ENCODE measurements around the gene IL13RA1. TPM values are rescaled to one million over a fixed set of nuclear protein-coding genes. Genes with fewer than 3 reads are reported as not detected.

IL13RA1 gene
- total and polyA plus RNA-seq, 12 donors, result 8.6 to 38.4 (median 13.1) TPM

- Histone ChIP-seq H3K27me3 (no peaks in the 10 kb centered on the region), H3K27ac (no peak overlapping the region), H3K36me3 (peaks cover 0 to 21% (median 0%) of the 10 kb centered on the region in 9 donors), H3K4me3 (no peak overlapping the region), H3K9me3 (no peaks in the 10 kb centered on the region), H3K4me1 (no peaks in the 10 kb centered on the region)
- ATAC-seq, result no peak
- 94 to 97% methylated on average over 2 of the region's 2 CpGs for WGBS, 2 donors
- no peak for DNase-seq
- intact Hi-C loops (cut with DNase I), result no loop called here
- TF ChIP-seq, protein P1, sequence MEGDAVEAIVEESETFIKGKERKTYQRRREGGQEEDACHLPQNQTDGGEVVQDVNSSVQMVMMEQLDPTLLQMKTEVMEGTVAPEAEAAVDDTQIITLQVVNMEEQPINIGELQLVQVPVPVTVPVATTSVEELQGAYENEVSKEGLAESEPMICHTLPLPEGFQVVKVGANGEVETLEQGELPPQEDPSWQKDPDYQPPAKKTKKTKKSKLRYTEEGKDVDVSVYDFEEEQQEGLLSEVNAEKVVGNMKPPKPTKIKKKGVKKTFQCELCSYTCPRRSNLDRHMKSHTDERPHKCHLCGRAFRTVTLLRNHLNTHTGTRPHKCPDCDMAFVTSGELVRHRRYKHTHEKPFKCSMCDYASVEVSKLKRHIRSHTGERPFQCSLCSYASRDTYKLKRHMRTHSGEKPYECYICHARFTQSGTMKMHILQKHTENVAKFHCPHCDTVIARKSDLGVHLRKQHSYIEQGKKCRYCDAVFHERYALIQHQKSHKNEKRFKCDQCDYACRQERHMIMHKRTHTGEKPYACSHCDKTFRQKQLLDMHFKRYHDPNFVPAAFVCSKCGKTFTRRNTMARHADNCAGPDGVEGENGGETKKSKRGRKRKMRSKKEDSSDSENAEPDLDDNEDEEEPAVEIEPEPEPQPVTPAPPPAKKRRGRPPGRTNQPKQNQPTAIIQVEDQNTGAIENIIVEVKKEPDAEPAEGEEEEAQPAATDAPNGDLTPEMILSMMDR (IDR thresholded peaks at IDR 0.05), result no peak
These were observed 52.2 kb downstream of the IL13RA1 start for GRCh38 chrX:118779581-118779980.

GRCh38 chrX:118780509-118780908 is 53.1 kb downstream of the IL13RA1 start:
- Histone ChIP-seq H3K27me3 (no peaks in the 10 kb centered on the region), H3K36me3 (peaks cover 0 to 30% (median 0%) of the 10 kb centered on the region in 9 donors), H3K27ac (peak overlapping the region in 1 of 10 donors; percentile 7), H3K9me3 (no peaks in the 10 kb centered on the region), H3K4me3 (no peak overlapping the region), H3K4me1 (no peaks in the 10 kb centered on the region)
- TF ChIP-seq, protein P1 (IDR thresholded peaks at IDR 0.05), result no peak
- DNase-seq (no peak), ATAC-seq (no peak)
- WGBS, 2 donors, result 42 to 44% methylated on average over 2 of the region's 2 CpGs
- intact Hi-C loops (cut with DNase I), result no loop called here

- ATAC-seq (no peak), DNase-seq (no peak)
- intact Hi-C loops (cut with DNase I), result no loop called here
- H3K36me3 ChIP-seq, result peaks cover 0 to 32% (median 0%) of the 10 kb centered on the region in 9 donors
- TF ChIP-seq, protein P1 (IDR thresholded peaks at IDR 0.05), result no peak
- no peaks in the 10 kb centered on the region for H3K27me3 ChIP-seq
- H3K4me1 ChIP-seq, result no peaks in the 10 kb centered on the region
- H3K4me3 ChIP-seq, result no peak overlapping the region
- H3K27ac ChIP-seq, result peak overlapping the region in 1 of 10 donors; percentile 7
- H3K9me3 ChIP-seq, result no peaks in the 10 kb centered on the region
- 22 to 38% methylated on average over 1 of the region's 1 CpG for WGBS, 2 donors
These were observed 53.5 kb downstream of the IL13RA1 start for GRCh38 chrX:118780911-118781310.

DNA sequence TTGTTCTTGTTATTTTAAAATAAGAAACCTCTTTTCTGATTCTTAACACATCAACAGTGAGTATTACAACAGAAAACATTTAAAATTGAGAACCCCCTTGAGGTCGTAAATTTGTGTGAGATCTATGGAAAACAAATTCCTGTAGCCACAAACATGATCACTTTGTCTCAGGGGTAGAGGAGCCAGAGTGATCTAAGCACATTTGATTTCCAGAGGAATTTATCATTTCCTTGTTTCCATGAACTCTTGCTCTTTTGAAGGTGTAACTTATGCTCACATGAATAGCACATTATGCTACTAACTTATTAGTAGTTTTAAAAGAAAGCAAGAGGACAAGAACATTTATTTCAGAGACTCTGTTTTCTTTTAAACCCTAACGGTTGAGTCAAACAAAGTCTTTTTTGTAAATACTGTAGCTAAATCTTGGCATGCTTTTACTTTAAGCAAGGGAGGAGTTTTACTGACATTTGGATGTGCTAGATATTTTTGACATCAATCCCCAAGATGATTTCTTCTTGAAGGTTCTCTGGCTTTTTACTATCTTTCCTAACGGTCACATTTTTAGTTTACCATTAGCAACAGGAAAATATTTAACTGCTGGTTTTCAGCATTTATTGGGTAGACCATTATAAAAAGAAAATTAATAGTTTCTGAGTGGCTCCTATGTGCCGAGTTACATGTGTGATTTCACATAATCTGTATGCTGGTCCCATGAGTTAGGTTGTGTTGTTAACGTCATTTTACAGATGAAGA is 68.3 kb downstream of the IL13RA1 start:
- peaks cover 0 to 7% (median 0%) of the 10 kb centered on the region in 7 donors for H3K27me3 ChIP-seq
- peak overlapping the region in 2 of 10 donors; percentile 22 to 28 for H3K27ac ChIP-seq
- no peak for ATAC-seq
- DNase-seq, result no peak
- intact Hi-C loops (cut with DNase I), result no loop called here
- H3K4me1 ChIP-seq, result no peaks in the 10 kb centered on the region
- no peak overlapping the region for H3K4me3 ChIP-seq
- 60 to 62% methylated on average over 5 of the region's 5 CpGs for WGBS, 2 donors
- H3K36me3 ChIP-seq, result peaks cover 0 to 17% (median 0%) of the 10 kb centered on the region in 9 donors
- H3K9me3 ChIP-seq, result no peaks in the 10 kb centered on the region
- TF ChIP-seq, protein P1 (IDR thresholded peaks at IDR 0.05), result no peak
